Muscle of leg (tissue), 11 donors: ENCODE results near the gene FGGY. TPM values are rescaled to one million over a fixed set of nuclear protein-coding genes. Genes with fewer than 3 reads are reported as not detected.

Experiments
- DNase-seq: peaks from one replicate; pipeline ENCODE4 v3.0.0; 2013
- H3K27ac ChIP-seq: one replicate; pipeline ENCODE4 v1.5.1; 2013; ENCODE audit warnings: mild to moderate bottlenecking, low read length, control low read depth
- H3K27me3 ChIP-seq: one replicate; pipeline ENCODE4 v1.6.1; 2013; ENCODE audit warnings: low read length; ENCODE audit not compliant: control insufficient read depth, insufficient read depth
- H3K36me3 ChIP-seq: one replicate; pipeline ENCODE4 v1.6.1; 2013; ENCODE audit warnings: low read length; ENCODE audit not compliant: control insufficient read depth, insufficient read depth
- H3K4me1 ChIP-seq: one replicate; pipeline ENCODE4 v1.6.1; 2013; ENCODE audit warnings: low read length; ENCODE audit not compliant: control insufficient read depth, insufficient read depth
- H3K4me3 ChIP-seq: one replicate; pipeline ENCODE4 v1.5.1; 2013; ENCODE audit warnings: low read length, control low read depth
- H3K9me3 ChIP-seq: replicated peaks from 2 replicates; pipeline ENCODE4 v1.6.1; 2013; ENCODE audit warnings: low read depth, low read length; ENCODE audit not compliant: control insufficient read depth
- WGBS: methylation state at CpG from one replicate; pipeline ENCODE4 v1.1.5; 2013; ENCODE audit warnings: missing lambda C conversion rate; ENCODE audit not compliant: insufficient coverage; 5-methylcytosine and 5-hydroxymethylcytosine counted together
- polyA plus RNA-seq, 8 donors: library from polyadenylated mRNA; unstranded; fragments of 120-200 nt; gene quantifications; one replicate each; pipeline versions ENCODE4 v1.2.1 to v1.2.3, GENCODE V29; 2013; ENCODE audit warnings: inconsistent platforms in 1 of 8, low replicate concordance in 1 of 8; ENCODE audit not compliant: insufficient read length in 8 of 8, insufficient read depth in 1 of 8
- total RNA-seq: library from RNA; stranded (reverse); fragments of 120-200 nt; gene quantifications from one replicate; pipeline ENCODE4 v1.2.4, GENCODE V29; 2013

Gene FGGY
- total and polyA plus RNA-seq, 9 donors = 8.0 to 23.7 (median 12.7) TPM

- DNase-seq = no peak
- Histone ChIP-seq H3K27me3 (no peaks in the 10 kb centered on the region), H3K4me1 (no peaks in the 10 kb centered on the region), H3K4me3 (no peak overlapping the region), H3K9me3 (peaks cover 5% of the 10 kb centered on the region), H3K36me3 (no peaks in the 10 kb centered on the region), H3K27ac (no peak overlapping the region)
- WGBS = no CpG with 5 or more reads among the region's 2 CpGs
Measured at GRCh38 chr1:59739111-59739510, 442.2 kb downstream of the FGGY start.

- Histone ChIP-seq H3K27me3 (no peaks in the 10 kb centered on the region), H3K27ac (no peak overlapping the region), H3K9me3 (no peaks in the 10 kb centered on the region), H3K4me1 (no peaks in the 10 kb centered on the region), H3K36me3 (no peaks in the 10 kb centered on the region), H3K4me3 (no peak overlapping the region)
- WGBS = 59% methylated on average over 2 of the region's 2 CpGs
- DNase-seq = no peak
Measured at GRCh38 chr1:59742526-59742925, 445.6 kb downstream of the FGGY start.

- Histone ChIP-seq H3K4me3 (no peak overlapping the region), H3K36me3 (no peaks in the 10 kb centered on the region), H3K27me3 (no peaks in the 10 kb centered on the region), H3K9me3 (no peaks in the 10 kb centered on the region), H3K4me1 (no peaks in the 10 kb centered on the region), H3K27ac (no peak overlapping the region)
- no CpG with 5 or more reads among the region's 3 CpGs for WGBS
- DNase-seq = peak; percentile 64
Measured at GRCh38 chr1:59743324-59744091, 446.6 kb downstream of the FGGY start.

GRCh38 chr1:59747420-59748024, 450.6 kb downstream of the FGGY start:
- no CpG with 5 or more reads among the region's 2 CpGs for WGBS
- Histone ChIP-seq H3K4me3 (no peak overlapping the region), H3K36me3 (no peaks in the 10 kb centered on the region), H3K27me3 (no peaks in the 10 kb centered on the region), H3K9me3 (no peaks in the 10 kb centered on the region), H3K27ac (no peak overlapping the region), H3K4me1 (no peaks in the 10 kb centered on the region)
- DNase-seq = no peak

- Histone ChIP-seq H3K4me3 (no peak overlapping the region), H3K9me3 (no peaks in the 10 kb centered on the region), H3K4me1 (no peaks in the 10 kb centered on the region), H3K36me3 (no peaks in the 10 kb centered on the region), H3K27me3 (no peaks in the 10 kb centered on the region), H3K27ac (no peak overlapping the region)
- DNase-seq = no peak
- no CpG with 5 or more reads among the region's 1 CpG for WGBS
Measured at GRCh38 chr1:59748123-59748522, 451.2 kb downstream of the FGGY start.

- DNase-seq = no peak
- Histone ChIP-seq H3K27me3 (no peaks in the 10 kb centered on the region), H3K27ac (no peak overlapping the region), H3K4me1 (peaks cover 10% of the 10 kb centered on the region), H3K4me3 (no peak overlapping the region), H3K36me3 (no peaks in the 10 kb centered on the region), H3K9me3 (no peaks in the 10 kb centered on the region)
- WGBS = 100% methylated on average over 1 of the region's 4 CpGs
Measured at GRCh38 chr1:59750328-59751003, 453.6 kb downstream of the FGGY start.

- WGBS = no CpG with 5 or more reads among the region's 2 CpGs
- no peaks in the 10 kb centered on the region for H3K9me3 ChIP-seq
Measured at GRCh38 chr1:59751004-59751395, 454.1 kb downstream of the FGGY start.

GRCh38 chr1:59751801-59752200, 454.9 kb downstream of the FGGY start:
- H3K36me3 ChIP-seq = no peaks in the 10 kb centered on the region
- no peaks in the 10 kb centered on the region for H3K27me3 ChIP-seq
- peaks cover 17% of the 10 kb centered on the region for H3K4me1 ChIP-seq
- no peak overlapping the region for H3K4me3 ChIP-seq
- no peak overlapping the region for H3K27ac ChIP-seq
- no peaks in the 10 kb centered on the region for H3K9me3 ChIP-seq
- no CpG with 5 or more reads among the region's 2 CpGs for WGBS
- no peak for DNase-seq

More at GRCh38 chr1:59751004-59751395, 454.1 kb downstream of the FGGY start:
- H3K27me3 ChIP-seq = no peaks in the 10 kb centered on the region
- peaks cover 16% of the 10 kb centered on the region for H3K4me1 ChIP-seq
- no peaks in the 10 kb centered on the region for H3K36me3 ChIP-seq
- H3K27ac ChIP-seq = no peak overlapping the region
- no peak overlapping the region for H3K4me3 ChIP-seq
- no peak for DNase-seq

- Histone ChIP-seq H3K4me1 (peaks cover 17% of the 10 kb centered on the region), H3K27me3 (no peaks in the 10 kb centered on the region), H3K27ac (no peak overlapping the region), H3K4me3 (no peak overlapping the region), H3K36me3 (no peaks in the 10 kb centered on the region), H3K9me3 (no peaks in the 10 kb centered on the region)
- WGBS = no CpG with 5 or more reads among the region's 5 CpGs
- no peak for DNase-seq
Measured at GRCh38 chr1:59752556-59753414, 455.9 kb downstream of the FGGY start.
